HG03442 (cell line): ENCODE data around the gene DUSP22.
A peak's percentile ranks its signal among the peaks of the same experiment; 100 is the strongest.

Source experiments
- ATAC-seq: cut with Tn5 transposase; IDR thresholded peaks from one replicate; pipeline ENCODE4 v1.9.1; 2021; ENCODE audit warnings: mild to moderate bottlenecking, moderate library complexity; ENCODE audit not compliant: unreplicated experiment

DUSP22 gene

DNA sequence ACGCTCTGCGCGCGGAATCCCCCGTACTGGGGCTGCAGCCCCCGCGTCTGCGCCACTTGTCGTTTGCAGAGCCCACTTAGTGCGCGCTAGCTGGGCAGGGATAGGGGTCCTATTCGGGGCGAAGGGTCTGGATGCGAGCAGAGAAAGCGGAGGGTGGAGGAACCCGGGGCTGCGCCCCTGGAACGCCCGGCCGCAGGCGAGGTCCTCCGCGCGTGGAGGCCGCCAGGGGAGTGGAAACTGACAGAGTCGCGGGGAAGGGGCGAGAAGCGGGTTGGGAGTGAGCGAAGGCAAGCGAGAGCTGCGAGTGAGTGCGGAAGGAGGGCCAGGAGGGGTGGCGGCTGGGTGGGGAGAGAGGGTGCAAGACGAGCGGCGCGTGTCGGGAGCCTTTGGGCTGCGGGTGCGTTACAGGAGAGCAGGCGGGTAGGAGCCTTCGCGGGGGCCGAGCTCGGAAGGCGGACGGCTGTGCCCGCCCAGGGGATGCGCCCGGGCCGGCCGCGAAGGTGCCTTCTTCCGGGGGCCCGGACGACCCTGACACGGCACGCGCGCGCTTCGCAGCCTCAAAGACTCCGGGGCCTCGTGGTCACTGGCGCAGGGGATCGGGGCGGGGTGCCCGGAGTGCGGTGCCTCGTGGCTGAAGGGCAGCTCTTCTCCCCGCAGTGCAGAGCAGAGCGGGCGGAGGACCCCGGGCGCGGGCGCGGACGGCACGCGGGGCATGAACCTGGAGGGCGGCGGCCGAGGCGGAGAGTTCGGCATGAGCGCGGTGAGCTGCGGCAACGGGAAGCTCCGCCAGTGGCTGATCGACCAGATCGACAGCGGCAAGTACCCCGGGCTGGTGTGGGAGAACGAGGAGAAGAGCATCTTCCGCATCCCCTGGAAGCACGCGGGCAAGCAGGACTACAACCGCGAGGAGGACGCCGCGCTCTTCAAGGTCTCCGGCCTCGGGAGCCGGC is 100.4 kb downstream of the DUSP22 start:
- no peak for ATAC-seq

DNA sequence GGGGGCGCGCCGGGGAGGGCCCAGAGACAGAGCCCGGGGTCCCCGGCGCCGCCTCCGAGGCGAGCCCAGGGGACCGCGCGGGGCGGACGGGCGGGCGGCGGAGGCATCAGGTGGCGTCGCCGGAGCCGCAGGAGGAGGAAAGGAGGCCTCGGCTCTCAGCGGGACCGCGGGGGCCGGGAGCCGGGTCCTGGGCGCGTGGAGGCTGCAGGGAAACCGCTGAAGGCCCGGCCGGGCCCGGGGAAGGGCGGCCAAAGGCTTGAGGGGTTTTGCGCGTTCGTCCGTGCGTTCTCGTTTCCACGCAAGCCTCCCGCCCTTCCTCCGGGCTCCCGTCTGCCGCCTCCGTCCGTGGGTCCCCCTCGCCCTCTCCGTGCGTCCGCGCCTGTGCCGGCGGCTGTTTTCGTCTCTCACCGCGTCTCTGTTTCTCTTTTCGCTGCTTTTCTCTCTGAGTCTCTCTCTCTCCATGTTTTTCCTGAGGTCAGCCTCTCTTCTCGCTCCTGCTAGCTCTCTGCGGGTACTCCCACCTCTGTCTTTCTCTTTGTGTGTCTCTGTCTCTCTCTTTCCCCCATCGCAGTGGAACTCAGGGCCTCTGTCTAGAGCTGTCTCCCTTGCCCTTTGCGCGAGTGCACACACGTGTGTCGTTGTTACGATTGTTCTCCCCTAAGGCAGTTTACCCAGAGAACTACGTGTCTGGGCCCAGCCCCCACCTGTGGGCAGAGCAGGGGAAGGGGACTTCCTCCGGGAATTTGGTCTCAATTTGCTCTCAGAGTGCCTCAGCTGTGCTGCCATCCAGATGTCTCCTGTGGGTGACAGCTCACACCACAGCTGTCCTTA is 101.3 kb downstream of the DUSP22 start:
- no peak for ATAC-seq

DNA sequence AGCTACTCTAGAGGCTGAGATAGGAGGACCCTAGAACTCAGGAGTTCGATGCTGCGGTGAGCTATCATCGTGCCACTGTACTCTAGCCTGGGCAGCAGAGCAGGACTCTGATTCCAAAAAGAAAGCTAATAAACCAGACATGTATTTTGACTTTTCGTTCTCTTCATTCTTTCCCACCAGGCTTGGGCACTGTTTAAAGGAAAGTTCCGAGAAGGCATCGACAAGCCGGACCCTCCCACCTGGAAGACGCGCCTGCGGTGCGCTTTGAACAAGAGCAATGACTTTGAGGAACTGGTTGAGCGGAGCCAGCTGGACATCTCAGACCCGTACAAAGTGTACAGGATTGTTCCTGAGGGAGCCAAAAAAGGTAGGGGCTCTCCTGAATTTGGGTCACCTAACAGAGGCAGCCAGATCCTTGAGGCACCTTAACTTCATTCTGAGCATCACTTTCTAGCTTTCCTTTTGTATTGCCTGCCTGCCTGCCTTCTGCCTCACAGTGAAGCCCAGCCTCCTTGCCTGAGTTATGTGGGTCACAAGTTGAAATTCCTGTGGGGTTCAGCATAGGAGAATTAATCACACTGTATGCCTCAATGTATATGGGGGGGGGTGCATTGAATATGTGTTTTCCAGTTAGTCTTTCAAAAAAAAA is 102.5 kb downstream of the DUSP22 start:
- no peak for ATAC-seq

DNA sequence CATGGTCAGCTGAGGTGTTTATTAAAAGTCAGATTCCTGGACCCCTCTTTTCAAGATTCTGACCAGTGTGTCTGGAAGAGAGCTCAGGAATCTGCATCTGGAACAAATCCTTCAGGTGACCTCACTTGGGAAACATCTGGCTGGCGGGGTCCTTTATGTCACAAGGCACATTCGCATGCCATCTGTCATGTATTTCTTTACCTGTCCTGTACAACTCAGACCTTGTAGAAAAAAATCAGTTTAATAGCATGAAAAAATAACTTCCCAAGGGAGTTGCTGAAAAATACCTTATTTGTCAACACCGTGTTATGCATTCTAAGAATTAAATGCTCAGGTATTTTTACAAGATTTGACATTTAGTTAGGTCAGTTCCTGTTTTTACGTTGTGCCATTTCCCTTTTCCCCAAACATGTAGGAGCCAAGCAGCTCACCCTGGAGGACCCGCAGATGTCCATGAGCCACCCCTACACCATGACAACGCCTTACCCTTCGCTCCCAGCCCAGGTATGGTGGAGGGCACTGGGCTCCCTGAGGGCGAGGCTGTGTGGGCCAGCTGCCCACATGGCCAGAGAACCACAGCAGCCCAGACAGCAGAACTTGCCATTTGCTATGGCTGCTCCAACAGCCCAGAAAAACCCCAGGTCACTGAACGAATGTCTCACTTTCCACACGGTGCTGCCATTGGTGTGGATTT is 103.3 kb downstream of the DUSP22 start:
- ATAC-seq, result no peak

DNA sequence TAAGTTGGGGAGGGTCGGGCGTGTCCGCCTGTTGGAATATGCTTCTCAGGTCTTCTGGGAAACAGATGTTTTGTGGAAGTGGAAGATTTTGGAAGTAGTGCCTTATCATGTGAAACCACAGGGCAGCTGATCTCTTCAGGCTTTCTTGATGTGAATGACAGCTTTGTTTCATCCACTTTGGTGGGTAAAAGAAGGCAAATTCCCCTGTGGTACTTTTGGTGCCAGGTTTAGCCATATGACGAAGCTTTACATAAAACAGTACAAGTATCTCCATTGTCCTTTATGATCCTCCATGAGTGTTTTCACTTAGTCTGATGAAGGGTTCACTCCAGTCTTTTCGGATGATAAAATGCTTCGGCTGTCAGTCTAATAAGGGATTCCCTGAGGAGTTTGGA is 103.8 kb downstream of the DUSP22 start:
- no peak for ATAC-seq

DNA sequence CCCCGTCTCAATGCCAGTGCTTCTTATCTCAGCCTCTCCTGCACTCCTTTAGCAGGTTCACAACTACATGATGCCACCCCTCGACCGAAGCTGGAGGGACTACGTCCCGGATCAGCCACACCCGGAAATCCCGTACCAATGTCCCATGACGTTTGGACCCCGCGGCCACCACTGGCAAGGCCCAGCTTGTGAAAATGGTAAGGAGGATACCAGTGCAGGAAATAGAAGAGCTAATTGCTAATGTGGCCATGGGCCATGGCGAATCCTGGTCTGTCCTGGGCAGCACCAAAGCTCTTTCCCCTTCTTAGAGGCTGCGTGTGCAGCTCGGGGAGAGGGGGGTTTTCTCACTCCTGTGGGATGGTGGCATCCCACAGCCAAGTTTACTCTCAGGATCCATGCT is 104.8 kb downstream of the DUSP22 start:
- no peak for ATAC-seq

DNA sequence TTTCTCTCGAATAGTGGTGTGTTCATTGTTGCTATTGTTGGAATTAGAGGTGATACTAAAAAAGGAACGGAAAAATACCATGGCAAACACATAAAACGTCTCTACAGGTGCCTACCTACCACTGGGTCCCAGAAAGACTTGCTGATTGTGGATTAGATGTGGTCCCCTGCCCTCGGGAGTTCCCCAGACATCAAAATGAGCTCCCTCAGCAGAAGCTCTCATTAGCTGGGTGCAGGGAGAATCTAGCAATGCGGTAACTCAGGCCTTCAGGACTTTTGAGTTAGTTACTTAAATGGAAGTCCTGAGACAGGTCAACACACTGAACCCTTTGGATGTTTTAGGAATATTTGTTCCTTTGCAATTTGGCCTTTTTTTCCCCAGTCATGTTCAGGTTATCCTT is 105.3 kb downstream of the DUSP22 start:
- no peak for ATAC-seq

DNA sequence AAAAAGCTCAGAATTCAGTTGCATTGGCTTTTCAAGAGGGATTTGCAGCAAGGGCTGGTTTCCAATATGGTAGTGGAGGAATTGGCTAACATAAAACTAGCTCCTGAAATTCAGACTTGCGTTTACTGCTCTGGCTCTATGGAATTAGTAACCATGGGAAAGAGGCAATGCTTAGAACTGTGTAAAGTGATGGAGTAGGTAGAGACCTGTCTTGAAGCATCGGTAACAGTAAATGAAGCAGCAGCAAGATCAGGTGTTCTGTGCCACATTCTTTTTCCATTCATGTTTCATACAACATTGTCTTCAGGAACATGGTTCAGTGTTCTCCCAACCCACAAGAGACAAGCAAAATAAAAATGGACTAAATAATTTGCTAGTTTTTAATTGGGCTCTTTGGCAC is 105.8 kb downstream of the DUSP22 start:
- no peak for ATAC-seq

DNA sequence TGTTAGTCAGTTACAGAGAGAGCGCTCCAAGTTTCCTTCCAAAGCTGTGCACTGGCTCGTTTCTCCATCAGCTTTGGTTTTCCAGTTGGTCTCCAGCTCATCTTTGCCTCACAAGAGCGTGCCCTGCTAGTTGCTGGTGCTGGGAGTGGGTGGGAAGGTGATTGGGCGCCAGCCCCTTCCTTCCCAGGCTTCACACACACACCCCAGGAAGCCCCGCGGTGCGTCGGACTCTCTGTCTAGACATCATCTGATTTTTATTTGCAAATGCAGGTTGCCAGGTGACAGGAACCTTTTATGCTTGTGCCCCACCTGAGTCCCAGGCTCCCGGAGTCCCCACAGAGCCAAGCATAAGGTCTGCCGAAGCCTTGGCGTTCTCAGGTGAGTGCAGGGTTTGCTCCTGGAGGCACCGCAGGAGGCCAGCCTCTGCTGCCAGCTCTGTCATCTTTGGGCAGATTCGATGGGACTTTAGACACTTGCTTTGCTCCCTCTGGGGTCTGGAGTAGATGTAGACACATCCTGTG is 106.3 kb downstream of the DUSP22 start:
- ATAC-seq, result no peak

DNA sequence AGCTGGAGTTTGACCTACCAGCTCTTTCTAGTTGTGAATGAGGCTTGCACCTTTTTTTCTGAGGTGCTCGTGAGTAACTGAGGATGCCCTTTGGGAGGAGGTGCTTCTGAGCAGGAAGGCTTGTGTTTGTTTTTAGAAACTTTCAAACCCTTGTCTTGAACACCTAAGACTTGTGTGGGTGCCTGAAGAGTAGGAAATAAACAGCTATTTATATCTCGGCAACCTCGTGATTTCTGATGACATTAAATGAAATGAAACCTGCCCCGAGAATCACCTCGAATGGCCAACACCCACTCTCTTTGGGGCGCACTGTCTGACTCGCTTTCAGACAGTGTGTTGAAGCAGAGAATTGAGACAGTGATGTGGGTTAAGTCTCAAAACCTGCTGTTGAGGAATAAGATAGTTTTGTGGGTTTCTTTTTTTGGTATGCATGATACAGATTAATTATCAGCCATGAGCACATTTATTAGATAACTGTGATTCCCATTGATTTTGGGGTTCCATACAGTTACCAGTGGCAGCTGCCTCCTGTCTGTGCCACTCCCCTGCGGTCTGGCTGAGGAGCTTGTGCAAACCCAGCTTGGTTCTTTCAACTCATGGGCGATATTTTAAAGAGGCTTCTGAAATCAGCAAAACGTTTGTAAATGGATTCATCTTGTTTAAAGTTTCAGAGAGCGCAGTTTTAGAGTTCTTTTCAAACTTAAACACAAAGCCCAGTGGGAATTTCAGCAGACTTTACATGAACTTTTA is 107.7 kb downstream of the DUSP22 start:
- ATAC-seq, result peak; percentile 47

DNA sequence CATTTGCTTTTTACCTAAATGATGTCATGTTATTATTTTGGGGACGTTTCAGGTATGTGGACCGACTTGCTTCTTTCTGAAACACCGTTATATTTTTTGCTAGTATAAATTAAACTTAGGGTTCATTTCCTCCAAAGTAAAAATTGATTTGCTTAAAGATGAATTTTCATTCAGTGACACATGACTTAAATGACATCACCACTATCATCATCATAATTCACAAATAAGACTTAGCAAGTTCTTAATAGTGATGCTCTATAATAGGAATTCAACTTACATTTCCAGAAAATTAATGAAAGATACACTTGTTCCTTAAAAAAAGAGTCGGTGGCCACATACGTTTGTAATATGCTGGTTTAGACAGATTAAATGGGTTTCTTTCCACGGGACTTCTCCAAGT is 108.5 kb downstream of the DUSP22 start:
- ATAC-seq, result no peak
